Measurements from ENCODE around the gene NUDT1.
A peak's percentile ranks its signal among the peaks of the same experiment; 100 is the strongest.

NUDT1 gene

GRCh38 chr7:2241580-2242540 lies at the start of gene NUDT1, which contains the start of gene MRM2:
Gene NUDT1 (plus strand): TSS chr7:2242226. CDS start chr7:2244575, 2,349 bp downstream.
Gene MRM2 (minus strand): TSS chr7:2242205. CDS start chr7:2242169, 36 bp downstream.
- DNase-seq (ENCODE audit: low spot score), result peak; percentile 73

- no peak for DNase-seq (ENCODE audit: low spot score)
Measured at GRCh38 chr7:2192831-2193534, 49.0 kb upstream of the NUDT1 start.

GRCh38 chr7:2193575-2194305 lies 48.3 kb upstream of the NUDT1 start:
- DNase-seq (ENCODE audit: low spot score), result no peak

DNA sequence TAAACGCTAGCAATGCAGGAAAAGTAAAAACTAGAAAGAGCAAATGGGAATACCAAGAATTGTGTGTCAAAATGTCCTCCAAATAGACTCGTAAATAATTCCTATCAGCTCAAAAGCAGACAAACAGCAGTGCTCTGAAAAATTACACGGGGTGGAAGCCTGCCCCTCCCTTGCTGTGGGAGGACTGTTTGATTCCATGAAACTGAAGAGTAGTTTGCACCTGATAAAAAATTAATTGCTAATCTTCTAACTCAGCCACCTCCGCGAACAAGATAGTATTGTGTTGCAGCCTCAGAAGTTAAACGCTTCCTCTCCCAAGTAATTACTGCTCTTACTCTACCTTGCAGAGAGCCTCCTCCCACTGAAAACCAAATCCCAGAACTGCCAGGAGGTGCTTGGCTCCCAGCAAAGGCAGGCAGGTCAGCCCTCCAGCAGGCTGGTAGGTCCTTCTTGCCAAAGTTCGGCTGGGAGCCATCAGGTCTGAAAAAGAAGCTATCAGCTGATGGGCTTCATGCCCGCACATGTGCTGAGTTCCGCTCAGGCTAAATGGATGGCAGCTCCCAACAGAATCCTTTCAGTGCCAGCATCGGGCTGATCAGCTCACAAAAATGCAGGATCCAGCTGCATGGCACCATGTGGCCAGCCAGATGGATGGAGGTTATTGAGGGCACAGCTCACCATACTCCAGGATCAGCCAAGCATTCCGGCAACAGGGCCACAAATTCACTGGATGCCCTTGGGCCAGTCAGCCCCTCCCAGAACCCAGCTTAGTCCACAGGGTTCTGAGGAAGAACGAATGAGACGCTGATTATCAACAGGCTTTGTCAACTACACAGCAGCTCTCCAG lies 46.4 kb upstream of the NUDT1 start:
- peak; percentile 58 for DNase-seq (ENCODE audit: low spot score)

DNA sequence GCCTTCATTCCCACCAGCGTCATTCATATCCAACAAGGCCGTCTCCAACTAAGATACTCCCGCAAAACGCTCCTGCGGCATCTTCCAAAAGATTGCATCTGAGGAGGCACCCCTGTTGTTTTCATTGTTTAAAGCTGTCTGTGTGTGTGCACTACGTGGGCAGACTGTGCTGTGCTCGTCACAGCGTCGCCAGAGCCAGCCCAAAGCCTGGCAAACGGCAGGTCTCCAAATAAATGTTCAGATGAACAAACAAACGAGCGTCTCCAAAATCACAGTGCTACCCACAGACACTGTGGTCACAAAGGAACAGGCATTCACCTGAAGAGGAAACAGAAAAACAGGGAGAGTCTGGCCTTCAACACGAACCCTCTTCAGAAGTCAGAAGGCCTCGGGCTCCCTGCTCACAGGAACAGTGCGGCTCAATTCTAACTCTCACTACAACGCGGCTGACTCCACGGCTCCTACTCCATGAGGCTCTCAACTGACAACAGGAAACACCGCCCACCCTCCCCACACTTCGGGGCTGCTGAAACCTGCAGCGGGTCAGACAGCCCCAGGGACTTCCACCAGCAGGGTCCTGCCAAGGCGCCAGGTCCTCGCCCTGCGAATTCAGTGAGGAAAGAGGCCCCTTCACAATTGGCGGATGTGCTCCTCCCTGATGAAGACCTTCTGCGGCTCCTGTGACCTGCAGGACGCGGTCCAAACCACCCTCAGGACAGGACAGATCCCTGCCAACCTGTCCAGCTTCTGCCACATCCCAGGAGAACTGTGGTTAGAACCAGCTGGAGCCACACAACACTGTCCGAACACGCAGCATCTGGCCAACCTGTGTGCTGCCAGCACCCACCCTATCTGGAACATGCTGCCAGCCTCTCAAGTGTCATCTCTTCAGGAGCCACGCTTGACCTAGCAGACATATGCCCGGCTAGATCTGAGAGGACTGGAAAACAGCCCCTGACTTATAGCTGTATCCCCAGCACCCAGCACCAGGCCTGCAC lies 45.3 kb upstream of the NUDT1 start:
- no peak for DNase-seq (ENCODE audit: low spot score)

- DNase-seq (ENCODE audit: low spot score), result no peak
Measured at GRCh38 chr7:2197436-2198155, 44.4 kb upstream of the NUDT1 start.

DNA sequence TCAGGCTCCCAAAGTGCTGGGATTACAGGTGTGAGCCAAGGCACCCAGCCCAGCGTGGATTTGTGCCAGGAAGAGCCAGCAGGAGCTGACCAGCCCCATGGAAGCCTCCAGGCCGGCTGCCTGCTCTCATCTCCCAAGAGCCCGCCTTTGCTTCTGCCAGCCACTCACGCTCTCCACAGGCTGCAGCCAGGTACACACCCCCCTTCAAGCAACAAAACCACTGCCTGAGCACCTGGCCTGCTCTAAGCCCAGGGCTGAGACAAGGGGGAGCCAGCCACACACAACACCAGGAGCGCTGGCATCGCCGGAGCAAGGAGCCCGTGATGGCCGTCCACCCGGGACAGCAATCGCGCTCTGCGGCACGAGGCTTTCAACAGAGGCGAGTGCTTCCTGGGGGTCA lies 43.8 kb upstream of the NUDT1 start:
- no peak for DNase-seq (ENCODE audit: low spot score)

DNA sequence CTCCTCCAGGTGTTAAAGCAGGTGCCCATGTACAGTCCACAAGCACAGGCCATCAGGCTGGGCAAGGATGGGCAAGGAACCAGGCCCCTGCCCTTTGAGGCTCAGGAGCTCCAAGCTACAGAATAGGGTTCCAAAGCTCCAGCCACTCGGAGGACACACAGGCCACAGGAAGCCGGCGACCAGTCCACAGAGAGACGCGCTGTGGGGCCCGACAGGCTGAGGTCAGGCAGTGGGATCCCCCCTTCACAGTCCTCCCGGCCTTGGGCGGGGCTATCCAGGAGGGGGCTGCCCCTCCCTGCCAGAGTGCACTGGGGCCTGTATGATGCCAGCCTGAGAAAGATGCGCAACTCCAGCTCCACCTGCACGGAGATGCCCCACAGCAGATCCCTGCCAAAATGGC lies 43.3 kb upstream of the NUDT1 start:
- DNase-seq (ENCODE audit: low spot score), result no peak

DNA sequence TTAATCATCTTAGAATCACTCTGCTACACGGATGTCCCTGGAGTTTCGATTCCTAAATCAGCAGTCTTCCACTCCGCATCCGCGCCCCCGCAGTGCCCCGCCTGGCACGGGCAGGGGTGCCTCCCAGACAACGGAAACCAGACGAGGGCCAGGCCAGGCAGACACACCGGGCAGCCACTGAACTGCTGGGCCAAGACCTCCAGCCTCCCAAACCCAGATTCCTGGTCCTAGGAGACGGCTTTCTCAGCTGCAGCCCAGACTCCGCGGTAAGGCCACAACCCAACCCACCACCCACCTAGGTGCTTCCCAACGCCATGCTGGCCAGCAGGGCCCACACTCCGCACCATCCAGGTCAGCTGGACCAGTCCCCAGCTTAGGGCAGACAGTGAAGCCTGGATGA lies 42.5 kb upstream of the NUDT1 start:
- DNase-seq (ENCODE audit: low spot score), result no peak

GRCh38 chr7:2199956-2200583 lies 42.0 kb upstream of the NUDT1 start:
- no peak for DNase-seq (ENCODE audit: low spot score)

- DNase-seq (ENCODE audit: low spot score), result no peak
Measured at GRCh38 chr7:2200584-2200980, 41.4 kb upstream of the NUDT1 start.

DNA sequence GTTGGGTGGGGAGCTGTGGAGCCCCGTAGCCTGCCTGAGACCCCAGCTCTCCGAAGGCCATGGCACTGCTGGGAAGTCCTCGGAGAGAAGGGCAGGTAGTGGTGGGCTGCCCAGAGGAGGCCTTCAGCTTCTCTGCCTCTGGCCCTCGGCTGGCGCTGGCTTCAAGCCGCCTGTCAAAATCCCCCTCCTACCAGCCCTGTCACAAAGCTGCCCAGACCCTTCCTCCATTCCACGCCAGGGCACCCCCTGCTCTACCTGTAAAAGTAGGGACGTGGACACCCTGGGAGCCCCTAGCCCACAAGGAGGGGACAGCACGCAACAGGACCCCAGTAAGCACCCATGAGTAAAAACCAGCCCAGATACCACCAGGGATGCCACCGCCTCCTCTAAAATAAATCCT lies 40.9 kb upstream of the NUDT1 start:
- DNase-seq (ENCODE audit: low spot score), result no peak

- DNase-seq (ENCODE audit: low spot score), result no peak
Measured at GRCh38 chr7:2201686-2202360, 40.2 kb upstream of the NUDT1 start.

DNA sequence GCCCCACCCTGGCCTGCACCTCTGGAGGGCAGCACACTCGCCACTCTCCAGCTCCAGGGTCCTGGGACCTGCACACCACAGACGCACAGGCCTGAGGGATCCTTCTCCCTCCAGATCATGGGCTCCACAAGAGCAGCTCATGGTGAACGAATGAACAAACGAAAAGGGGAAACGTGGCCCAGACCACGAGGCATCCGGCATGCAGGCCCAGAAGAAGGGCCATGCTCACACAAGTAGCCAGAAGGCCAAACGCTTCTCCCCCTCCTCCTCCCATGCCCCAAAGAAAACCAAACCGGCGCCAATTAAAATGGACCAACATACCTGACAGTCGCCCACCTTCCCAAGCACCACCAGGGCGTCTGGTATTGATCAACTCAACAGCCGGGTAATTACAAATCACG lies 39.7 kb upstream of the NUDT1 start:
- no peak for DNase-seq (ENCODE audit: low spot score)

DNA sequence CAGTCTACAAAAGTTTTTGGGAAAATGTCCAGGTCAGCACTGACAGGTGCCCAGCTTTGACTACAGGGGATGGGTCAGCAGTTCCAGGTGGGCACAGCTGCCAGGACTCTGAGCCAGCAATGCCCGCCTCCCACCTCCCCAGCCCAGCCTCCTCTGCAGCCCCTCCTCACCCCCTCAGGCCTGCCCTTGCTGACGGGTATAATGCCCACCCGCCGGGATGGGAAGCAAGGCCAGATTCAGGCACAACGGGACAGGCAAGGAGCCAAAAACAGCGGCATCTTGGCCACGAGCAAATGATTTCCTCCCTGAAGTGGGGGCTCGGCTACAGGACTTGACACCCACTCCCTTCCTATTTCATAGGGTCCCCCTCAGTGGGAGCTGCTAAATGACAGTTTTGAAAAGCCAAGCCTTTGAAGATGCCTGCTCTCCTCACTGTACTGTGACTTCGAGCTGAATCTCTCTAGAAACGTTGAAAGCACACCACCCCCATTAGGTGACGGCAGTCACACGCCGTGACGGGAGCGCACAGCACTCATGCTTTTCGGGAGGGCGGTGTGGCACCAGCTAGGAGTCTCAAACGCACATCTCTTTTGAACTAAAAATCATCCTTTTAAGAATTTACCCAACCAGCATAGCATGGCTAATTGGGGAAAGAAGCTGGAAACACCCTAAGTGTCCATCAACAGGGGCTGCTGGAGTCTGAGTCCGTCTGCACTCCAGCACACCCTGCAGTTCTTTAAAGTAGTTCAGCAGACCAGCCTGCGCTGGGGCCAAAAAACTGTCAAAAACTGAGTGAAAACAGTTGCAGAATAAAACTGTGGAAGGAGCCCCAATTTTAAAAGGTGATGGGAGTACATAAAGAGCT lies 38.9 kb upstream of the NUDT1 start:
- DNase-seq (ENCODE audit: low spot score), result no peak

DNA sequence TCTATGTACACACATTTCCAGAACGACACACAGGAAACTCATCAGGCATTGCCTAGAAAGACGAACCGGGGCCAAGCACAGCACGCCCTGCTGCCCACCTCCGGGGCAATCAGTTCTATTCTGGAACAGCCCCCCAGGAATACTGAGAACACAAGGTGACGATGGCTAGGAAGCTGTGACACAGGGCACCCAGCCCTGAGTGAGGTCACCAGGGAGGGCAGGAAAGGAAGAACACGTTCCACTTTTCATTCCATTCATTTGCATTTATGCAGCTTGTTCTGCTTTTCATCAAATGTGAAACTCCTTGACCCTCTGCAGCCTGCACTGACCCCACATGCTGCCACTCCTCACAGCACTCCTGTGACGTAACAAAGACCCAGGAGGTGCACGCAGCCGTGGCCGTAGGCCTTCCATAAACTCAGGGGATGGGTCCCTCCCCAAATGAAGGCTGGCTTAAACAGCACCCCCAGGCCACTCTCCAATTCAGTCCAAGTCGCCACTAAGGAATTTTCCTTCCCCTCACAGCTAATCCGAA lies 38.2 kb upstream of the NUDT1 start:
- DNase-seq (ENCODE audit: low spot score), result no peak

DNA sequence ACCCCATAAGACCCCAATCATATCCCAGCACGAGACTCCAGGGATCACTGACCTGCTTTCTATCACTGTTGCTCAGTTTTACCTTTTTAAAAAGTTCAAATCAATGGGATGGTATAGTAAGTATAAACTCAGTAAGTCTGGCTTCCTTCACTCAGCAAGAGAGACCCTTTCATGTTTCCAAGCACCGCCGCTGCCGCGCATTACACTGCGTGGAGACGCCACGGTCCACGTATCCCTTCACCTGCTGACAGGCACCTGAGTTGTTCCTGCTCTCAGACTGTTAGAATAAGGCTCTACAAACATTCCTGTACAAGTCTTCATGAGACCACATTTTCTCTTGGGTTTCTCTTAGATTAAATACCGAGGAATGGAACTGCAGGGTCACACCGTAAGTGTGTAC lies 37.6 kb upstream of the NUDT1 start:
- DNase-seq (ENCODE audit: low spot score), result no peak

Measured in hematopoietic multipotent progenitor cell treated with erythropoietin and hydrocortisone succinate and interleukin-3 and kit ligand, for 15 days (in vitro differentiated cells).